ENCODE results near the gene SARDH.
"Not testable (repeated sequence)": the region's sequence is repeated elsewhere in the genome, so short reads cannot be mapped to it uniquely, and the experiment has no call there.

The SARDH gene

DNA sequence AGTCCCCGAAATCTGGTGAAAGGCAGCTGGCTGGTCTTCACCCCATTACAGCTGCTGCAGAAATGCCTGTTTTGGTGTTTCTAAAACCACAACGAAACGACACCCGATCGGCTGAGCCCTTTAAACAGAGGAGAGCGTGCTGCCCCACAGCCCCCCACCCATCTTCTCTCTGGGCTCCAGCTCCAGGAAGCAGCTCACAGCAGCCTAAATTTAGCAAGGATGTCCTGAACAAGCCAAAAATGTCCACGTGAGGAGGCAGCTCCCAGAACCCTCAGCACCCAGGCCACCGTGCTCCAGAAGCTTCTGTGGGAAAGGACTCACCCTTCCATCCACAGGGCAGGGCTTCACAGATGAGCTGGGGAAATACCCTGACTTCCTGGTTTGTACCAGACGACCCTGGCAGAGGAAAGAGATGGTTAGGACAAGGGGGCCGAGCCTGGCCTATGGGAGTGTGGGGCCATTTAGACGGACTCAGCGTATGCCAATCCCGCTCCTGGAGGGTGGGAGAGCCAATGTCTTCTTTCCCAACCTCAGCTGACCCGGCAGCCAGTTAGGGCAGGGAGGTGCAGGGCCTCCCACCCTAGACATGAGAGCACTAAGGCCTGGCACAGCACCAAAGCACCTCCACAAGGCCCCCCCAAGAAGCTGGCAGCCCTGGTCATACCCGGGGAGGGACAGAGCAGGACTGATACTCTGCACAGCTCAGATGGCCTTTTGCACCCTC, 39.1 kb upstream of the SARDH start:
- no peak for DNase-seq (ENCODE audit: low read depth in 3 of 3, low spot score in 1 of 3)

DNA sequence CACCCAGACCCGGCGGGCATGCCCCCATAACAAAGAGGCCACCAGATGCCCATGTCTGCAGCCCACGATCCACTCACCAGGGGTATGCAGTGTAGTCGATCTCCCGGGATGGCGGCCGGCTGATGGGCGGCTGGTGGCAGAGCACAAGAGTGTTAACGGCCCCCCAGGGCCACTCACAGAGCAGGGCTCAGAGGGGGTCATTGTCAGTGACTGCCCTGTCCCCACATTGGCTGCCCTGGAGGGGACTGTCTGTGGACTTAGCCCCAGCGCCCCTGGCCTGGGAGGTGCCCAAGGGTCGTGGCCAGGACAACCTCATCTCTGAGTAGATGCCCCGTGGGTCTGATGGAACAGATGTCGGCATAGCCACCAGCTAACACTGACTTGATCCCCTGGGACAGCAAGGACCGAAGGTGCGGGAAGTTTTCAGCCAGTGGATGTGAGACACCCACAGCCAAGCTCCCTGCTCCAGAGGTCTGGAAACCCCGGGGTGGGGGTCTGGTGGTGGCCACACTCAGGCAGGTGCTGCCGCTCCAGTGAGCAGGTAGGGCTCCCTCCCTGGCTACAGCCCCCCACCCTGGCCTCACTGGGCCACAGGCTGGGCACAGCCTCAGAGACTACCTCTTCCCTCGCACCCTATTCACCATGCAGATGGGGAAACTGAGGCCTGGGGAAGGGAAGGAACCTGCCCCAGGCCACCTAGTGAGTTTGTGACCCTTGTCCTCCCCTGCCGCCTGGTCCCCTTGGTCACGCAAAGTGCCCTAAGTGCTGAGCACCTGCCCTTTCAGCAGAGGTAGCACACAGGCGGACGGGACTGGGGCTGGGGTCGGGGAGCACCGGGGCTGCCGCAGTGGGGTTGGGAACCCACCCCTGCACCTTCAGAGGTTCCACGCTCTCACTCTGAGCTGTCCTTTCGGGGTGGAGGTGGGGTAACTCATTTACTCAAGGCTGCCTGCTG, 38.1 kb upstream of the SARDH start:
- no peak for DNase-seq (ENCODE audit: low read depth in 3 of 3, low spot score in 1 of 3)

DNA sequence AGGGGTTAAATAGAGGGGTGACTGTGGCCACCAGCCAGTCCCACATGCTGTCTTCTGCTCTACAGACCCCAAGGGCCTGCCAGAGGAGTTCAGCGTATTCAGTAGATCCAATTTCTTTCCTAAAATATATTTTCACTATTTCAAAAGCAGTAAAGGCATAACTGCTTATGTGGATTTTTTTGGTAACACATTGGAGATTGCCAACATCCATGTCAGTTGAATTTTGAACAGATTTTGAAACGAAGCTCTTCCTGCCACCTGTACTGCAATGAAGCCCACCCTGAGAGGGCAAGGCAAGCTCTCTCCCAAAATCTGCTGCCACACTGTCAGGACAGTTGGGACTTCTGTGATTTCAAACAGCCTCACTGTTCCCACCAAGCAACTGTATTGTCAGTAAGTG, 37.1 kb upstream of the SARDH start:
- no peak for DNase-seq (ENCODE audit: low read depth in 3 of 3, low spot score in 1 of 3)

DNA sequence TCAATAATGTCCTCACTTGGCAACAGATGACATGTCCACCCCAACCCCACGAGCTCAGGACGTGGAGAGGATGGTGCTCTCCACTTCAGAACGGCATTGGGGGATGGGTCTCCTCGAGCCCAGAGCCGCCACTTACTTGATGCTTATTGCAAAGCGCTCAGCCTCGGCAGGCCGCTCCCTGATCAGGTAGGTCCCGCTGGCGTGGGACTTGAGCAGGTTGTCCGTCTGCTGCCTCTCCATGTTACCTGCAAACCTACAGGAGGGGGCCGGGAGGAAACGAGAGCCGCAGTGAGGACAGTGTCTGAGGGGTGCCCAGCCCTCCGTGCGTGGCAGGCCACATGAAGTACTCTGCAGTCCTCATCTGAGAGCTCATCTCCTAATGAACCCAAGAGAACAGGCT, 36.6 kb upstream of the SARDH start:
- no peak for DNase-seq (ENCODE audit: low read depth in 3 of 3, low spot score in 1 of 3)

DNA sequence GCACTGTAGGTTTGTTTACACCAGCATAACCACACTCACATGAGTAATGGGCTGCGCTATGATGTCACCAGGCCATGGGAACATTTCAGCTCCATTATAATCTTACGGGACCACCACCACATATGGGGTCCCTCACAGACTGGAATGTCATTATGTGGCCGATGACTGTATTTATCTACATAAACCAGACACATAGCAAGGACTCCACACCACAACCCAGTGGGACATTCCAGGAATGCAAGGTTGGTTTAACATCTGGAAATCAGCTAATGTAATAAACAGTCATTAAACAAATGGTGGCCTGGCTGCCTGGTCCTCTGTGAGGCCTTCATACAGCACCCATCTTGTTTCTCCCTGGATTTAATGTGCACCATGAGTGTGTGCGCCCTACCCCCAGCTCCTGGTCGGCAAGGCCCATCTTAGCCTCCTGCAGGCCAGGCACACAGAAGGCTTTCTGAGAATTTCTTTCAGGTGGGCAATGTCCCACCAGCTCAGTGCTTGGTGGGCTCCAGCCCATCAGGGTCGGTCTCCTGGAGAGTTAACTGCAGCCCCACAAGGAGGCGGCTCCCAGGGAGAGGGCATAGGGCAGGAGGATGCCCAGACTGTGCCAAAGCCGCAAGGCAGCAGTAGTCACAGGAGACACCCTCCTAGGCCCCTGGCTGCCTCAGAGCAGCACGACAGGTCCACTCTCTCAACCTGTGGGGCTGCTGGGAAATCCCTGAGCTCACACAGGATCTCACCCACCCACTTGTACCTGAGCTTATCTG, 35.9 kb upstream of the SARDH start:
- no peak for DNase-seq (ENCODE audit: low read depth in 3 of 3, low spot score in 1 of 3)

DNA sequence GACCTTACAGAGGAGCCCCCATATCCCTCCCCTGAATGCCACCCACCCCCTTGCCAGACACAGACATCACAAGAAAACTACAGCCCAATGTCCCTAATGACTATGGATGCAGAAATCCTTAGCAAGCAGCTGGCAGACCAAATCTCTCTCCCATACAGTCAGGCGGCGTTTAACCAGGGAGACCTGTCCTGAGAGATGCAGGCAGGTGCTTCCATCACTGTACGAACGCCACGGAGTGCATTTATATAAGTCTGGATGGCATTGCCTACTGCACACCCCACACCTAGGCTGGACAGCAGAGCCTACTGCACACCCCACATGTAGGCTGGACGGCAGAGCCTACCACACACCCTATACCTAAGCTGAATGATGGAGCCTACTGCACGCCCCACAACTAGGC, 34.4 kb upstream of the SARDH start:
- no peak for DNase-seq (ENCODE audit: low read depth in 3 of 3, low spot score in 1 of 3)

DNA sequence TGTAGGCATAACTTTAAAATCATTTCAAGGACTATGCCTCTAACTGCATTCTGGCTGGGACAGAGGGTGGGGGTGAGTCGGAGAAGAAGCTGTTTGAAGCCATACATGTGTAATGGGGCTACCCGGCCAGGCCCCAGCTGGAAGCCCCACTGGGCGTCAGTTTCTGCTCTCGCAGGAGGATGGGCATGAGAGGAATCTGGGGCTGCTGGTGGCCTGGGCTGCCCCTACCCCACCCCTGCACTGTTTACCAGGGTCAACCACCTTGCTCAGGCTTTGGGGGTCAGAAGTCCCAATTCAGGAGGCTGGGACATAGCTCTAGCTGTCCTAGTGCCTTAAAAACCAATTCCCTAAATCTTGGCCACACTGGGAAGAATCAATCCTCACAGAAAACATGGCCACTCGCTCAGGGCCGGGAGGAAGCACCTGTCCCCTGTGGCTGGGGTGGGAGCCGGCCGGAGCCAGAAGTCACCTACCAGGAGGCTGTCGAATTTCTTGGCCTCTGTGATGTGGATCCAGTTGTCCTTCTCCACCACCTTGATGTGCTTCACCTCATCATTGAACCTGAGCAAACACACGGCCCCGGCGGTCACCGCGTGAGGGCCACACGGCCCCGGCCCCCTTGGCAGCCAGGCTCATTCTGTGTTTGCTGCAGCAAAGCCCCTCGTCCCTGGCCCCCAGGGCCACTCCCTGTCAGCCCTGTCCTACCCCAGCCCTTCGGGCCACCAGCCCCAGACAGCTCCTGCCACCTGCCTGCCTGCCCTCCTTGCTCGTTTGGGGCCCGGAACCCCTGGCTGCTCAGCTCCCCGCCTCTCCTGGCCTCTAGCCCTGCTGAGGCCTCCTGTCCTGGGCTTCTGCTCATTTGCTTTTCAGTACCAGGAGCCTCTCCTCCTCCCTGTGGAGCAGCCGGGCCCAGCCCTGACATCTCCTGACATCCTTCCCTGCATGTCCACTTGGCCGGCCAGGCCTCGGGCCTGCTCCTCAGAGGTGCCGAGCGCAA, 33.6 kb upstream of the SARDH start:
- no peak for DNase-seq (ENCODE audit: low read depth in 3 of 3, low spot score in 1 of 3)

DNA sequence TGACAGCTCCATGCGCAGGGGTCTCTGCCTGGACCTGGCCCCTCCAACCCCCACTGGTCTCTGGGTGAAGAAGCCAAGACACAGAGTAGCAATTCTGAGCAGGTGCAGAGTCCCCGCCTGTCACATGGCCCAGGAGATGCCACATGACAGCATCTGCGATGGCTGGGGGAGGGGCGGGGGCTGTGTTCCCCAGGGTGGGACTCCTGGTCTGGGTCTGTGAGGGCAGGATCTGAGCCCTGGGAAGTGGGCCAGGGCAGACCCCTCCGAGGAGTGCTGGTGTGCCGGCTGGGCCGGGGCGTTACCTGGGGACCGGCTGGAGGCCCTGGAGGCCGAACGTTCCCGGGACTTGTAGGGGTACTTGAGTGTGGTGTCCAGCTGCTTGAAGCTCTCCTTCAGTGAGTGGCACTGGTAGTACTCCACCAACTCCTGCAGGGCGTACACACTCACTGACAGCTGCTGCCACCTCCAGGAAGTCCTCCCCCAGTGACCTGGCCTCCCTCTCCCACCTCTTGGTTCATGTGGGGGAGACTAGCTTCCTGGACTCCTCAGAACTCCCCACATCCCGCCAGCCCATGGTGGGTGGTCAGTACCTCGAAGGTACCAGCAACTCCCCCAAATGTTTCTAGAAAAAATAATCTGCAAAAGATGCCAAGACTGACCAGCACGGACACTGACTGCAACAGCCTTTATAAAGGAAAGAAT, 32.1 kb upstream of the SARDH start:
- no peak for DNase-seq (ENCODE audit: low read depth in 3 of 3, low spot score in 1 of 3)

DNA sequence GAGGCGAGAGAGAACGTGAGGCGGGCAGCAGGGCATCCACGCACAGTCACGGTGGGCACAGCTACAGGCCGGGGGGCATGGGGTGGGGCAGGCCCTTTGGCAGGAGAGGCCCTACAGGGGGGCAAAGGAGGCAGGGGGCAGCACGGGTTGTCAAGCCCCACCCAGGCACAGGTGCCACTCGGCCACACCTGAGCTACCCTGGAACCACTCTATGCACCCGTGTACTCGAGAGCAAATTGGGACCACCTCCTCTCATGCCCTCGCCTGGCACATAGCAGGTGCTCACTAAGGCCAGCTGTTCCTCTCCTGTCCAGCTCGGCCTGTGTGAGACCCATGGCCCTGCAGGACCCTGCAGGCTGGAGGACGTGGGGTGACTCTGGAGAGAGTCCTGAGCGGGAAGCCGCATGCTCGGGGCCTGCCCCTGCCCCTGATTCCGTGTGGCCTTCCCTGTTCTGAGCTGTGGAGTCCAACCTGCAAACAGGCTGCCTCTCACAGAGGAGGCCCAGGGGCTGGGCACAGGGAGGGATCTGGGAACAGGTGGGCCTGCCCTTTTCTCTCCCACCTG, 31.4 kb upstream of the SARDH start:
- DNase-seq (ENCODE audit: low read depth in 3 of 3, low spot score in 1 of 3) = no peak

DNA sequence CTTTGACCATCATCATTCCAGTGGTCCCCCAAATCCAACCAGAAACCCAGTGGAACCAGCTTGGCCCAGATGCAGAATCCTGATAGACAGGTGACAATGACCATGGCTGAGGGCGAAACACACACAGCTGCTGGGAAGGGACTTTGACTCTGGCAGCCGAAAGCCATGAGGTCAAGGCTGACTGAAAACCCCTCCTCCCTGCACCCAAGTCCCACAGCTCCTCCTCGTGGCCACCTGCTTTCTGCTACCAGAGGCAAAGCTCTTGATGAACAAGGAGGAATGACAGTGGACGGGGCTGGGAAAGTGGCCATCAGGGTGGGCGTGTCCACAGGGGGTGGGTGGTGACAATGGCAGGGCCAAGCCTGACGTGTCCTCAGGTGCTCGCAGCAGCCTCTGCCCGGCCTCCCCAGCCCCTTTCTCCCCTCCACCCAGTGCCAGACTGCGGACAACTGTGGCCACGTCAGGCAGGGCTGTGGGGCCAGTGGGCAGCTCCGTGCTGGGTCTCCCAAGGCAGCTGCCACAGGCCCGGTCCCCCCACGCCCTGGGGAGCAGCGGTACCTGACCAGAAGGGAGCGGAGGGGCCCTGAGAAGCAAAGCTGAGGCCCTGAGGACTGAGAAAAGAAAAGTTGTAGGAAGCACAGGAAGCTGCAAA, 30.8 kb upstream of the SARDH start:
- no peak for DNase-seq (ENCODE audit: low read depth in 3 of 3, low spot score in 1 of 3)

DNA sequence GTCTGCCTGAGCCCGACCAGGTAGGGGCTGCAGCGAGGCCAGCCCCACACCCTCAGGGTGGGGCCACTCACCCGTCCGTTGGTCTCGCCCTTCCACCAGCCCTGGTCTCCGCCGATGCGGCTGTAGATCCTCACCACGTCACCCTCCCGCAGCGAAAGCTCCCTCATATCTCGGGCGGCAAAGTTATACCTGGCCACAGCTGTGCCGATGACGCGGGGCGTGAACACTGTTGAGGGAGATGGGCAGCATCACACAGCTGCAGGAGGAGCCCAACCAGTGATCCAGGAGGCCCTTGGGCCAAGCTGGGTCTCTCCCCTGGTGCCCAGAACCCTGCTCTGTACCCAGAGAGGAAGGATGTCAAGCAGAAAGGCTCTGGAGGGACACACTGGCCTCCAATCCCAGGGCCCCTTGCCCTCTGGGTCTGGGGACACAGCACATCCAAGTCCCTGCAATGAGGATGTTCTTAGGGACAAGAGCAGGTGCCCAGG, 30.3 kb upstream of the SARDH start:
- no peak for DNase-seq (ENCODE audit: low read depth in 3 of 3, low spot score in 1 of 3)

DNA sequence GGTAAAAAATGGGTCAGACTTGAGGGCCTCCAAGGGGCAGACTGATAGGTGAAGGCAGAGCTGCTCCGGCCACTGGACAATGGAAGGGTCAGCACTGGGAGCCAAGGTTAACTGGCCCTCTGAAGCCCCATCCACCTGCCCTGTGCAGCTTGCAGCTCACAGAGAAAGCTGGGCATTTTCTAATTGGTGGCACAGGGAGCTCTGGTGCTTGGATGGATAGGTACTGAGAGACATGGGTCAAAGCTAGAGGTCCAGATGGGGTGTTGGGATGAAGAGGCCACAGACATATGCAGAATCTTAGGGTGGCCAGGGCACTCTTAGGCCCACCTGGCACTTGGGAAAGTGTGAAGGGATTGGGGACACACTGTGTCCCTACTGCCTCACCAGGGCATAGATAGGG, 29.5 kb upstream of the SARDH start:
- no peak for DNase-seq (ENCODE audit: low read depth in 3 of 3, low spot score in 1 of 3)

DNA sequence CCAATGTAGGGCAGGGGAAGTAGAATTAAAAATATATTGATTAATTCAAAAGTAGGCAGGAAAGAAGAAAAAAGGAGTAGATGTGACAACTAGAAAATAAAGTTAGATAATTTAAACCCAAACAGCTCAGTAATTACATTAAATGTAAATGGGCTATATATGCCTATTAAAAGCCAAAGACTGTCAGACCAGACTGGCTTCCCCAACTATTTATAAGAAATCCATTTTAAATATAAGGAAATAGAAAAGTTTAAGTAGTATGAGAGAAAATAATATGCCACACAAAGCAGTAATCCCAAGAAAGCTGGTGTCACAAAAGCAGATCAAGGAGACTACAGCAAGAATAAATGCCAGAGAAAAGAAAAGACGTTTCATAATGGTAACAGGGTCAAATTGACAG, 28.9 kb upstream of the SARDH start:
- no peak for DNase-seq (ENCODE audit: low read depth in 3 of 3, low spot score in 1 of 3)

DNA sequence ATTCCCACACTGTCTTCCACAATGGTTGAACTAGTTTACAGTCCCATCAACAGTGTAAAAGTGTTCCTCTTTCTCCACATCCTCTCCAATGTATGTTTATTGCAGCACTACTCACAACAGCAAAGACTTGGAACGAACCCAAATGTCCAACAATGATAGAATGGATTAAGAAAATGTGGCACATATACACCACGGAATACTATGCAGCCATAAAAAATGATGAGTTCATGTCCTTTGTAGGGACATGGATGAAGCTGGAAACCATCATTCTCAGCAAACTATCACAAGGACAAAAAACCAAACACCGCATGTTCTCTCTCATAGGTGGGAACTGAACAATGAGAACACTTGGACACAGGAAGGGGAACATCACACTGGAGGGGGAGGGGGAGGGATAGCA, 28.1 kb upstream of the SARDH start:
- not testable (repeated sequence) for DNase-seq (ENCODE audit: low read depth in 3 of 3, low spot score in 1 of 3)

DNA sequence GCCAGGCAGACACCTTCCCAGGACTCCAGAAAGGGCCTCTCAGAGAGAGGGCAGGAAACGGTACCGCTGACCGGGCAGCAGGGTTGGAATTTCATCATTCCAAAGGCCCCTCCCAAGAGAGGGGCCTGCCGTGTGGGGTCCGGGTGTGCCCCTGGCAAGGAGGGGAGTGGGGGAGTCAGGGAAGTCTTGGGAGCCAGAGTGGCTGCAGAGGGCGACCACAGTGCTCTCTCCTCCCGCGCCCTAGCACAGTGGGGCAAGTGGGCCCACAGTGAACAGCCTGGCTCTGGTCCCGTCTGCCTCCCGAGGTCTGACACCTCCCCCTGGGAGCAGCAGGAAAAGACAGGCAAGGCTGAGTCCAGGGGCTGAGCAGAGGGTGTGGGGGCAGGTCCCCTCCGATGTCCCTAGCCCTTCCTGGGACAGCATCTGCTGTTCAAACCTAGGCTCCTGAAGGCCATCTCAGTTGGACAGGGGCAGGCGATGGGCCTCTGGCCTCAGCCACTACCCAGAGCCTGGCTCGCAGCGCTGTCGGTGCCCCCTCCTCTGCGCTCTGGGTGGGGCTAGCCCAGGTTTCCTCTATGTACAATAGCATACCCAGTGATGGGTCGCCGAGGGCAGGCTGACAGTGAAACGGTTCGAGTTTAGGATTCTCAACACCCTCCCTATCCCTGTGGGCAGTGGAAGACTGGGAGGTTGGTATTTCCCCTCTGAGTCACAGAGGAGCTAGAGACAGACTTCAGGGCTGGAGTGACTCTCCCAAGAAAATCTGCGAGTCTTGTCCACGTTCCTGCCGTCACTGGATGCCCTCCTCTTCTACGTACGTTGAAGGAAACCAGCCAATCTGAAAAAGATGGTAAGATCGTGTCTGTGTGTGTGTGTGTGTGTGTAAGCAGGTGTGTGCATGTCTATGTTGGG, 25.4 kb upstream of the SARDH start:
- no peak for DNase-seq (ENCODE audit: low read depth in 3 of 3, low spot score in 1 of 3)

DNA sequence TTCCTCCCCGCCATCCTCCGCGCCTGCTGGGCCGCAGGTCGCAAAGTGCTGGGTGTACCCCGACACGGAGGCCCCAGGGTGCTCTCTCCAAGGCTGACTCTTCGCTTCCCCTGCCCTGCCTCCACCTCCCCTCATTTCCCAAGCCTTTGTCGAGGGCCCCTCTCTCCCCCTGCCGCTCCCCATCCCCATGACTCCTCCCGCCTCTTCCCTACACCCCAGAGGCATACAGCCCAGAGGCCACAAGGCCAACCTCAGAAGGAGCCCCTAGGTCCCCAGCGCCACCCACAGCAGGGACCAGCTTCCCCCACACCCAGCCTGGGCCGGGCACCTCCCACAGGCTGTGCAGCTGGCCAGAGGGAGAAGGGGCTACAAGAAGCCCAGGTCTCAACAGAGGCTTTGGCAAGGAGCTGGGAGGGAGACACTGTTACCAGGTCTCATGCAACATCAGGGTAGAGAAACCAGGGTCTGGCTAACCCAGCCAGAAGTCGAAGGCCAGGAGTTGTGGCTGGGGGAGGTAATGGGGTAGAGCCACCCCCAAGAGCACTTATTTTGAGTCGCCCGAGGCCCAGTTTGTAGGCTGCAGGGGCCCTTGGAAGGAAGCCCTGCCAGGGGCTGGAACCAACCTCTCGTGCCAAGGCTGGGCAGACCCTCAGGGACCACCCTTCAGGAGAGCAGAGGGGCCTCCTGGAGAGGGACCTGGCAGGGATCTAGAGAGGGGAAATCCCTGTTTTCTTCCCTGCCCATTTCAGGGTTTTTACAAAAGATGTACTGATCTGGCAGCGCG, 24.5 kb upstream of the SARDH start:
- no peak for DNase-seq (ENCODE audit: low read depth in 3 of 3, low spot score in 1 of 3)

DNA sequence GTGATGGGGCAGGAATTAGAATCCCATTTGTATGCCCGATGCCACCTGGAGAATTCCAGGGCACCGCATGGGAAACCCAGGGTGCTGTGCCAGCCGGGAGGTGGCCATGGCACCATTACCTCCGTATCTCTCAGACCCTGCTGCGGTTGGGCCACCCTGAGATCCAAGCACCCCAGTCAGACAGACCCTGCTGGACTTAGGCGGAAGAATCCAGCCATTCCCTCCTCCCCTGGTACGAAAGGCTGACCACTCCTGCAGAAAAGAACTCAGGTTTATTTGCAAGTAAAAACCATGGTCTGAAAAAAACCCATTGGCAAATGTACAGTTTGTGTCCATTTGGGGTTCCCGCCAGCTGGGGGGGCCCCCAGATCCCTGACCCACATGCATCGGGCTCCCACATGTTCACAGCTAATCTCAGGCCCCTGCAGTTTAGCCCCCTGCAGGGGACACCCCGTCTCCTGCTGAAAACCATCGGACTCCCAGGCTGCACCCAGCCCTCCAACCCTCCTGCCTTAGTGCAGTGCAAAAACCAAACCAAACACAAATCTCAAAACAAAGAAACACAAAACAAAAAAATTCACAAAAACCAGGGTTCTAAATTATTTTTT, 23.6 kb upstream of the SARDH start:
- no peak for DNase-seq (ENCODE audit: low read depth in 3 of 3, low spot score in 1 of 3)
